OCI-LY7 (cell line): ENCODE data around the gene PAN3. TPM values are rescaled to one million over a fixed set of nuclear protein-coding genes. Genes with fewer than 3 reads are reported as not detected.

ENCODE experiments used
- BruUV-seq: library from RNA; stranded (reverse); fragments of 400-500 nt; replicated peaks from 2 replicates; lab custom pipeline; 2021; lab: Mats Ljungman, UMichigan
- CTCF ChIA-PET: fragments of 300-600 bp; sonication (Branson Sonifier 250); formaldehyde crosslinking; loops from one replicate; lab custom pipeline; 2022; ENCODE audit warnings: antibody characterized with exemption; ENCODE audit not compliant: unreplicated experiment; lab: Charles Lee
- POLR2A ChIA-PET: fragments of 300-600 bp; sonication (Branson Sonifier 250); formaldehyde crosslinking; loops from one replicate; lab custom pipeline; 2022; ENCODE audit warnings: antibody characterized with exemption; lab: Charles Lee
- DNase-seq: peaks from one replicate; pipeline ENCODE4 v3.0.0-alpha.2; 2015; ENCODE audit warnings: low spot score
- H2AFZ ChIP-seq: fragments of 200-600 bp; sonication (generic), shearing (Covaris generic); 2 replicates; pipeline ENCODE4 v1.6.1; 2014; ENCODE audit warnings: mild to moderate bottlenecking, antibody characterized with exemption, low read length, moderate library complexity
- H3K27ac ChIP-seq: fragments of 200-600 bp; sonication (generic); 2 replicates; pipeline ENCODE4 v1.5.1; 2014; ENCODE audit warnings: mixed run types, low read depth, mild to moderate bottlenecking, moderate library complexity, low read length, inconsistent platforms; ENCODE audit not compliant: poor library complexity, severe bottlenecking
- H3K36me3 ChIP-seq: fragments of 200-600 bp; sonication (generic); 2 replicates; pipeline ENCODE4 v1.6.1; 2014; ENCODE audit warnings: mild to moderate bottlenecking, antibody characterized with exemption, low read length, moderate library complexity, mixed read lengths; ENCODE audit not compliant: insufficient read depth
- H3K4me1 ChIP-seq: fragments of 200-600 bp; sonication (generic); 2 replicates; pipeline ENCODE4 v1.5.1; 2014; ENCODE audit warnings: mild to moderate bottlenecking, low read length; ENCODE audit not compliant: insufficient read depth, poor library complexity, severe bottlenecking
- H3K4me2 ChIP-seq: fragments of 200-600 bp; sonication (generic); 2 replicates; pipeline ENCODE4 v1.6.1; 2014; ENCODE audit warnings: mild to moderate bottlenecking, low read length
- H3K4me3 ChIP-seq: fragments of 200-600 bp; sonication (generic); 2 replicates; pipeline ENCODE4 v1.5.1; 2014; ENCODE audit warnings: mild to moderate bottlenecking, low read depth, low read length; ENCODE audit not compliant: poor library complexity, severe bottlenecking
- H3K79me2 ChIP-seq: fragments of 200-600 bp; sonication (generic); 2 replicates; pipeline ENCODE4 v1.6.1; 2016; ENCODE audit warnings: low read depth, mild to moderate bottlenecking, low read length, moderate library complexity, mixed read lengths; ENCODE audit not compliant: insufficient read depth
- H3K9me2 ChIP-seq: fragments of 200-600 bp; sonication (generic); 2 replicates; pipeline ENCODE4 v1.6.1; 2016; ENCODE audit warnings: mild to moderate bottlenecking, low read length, mixed read lengths; ENCODE audit not compliant: insufficient read depth
- H3K9me3 ChIP-seq: fragments of 200-600 bp; sonication (generic); 2 replicates; pipeline ENCODE4 v1.6.1; 2014; ENCODE audit warnings: mild to moderate bottlenecking, mixed run types, low read length, mixed read lengths
- H4K20me1 ChIP-seq: fragments of 200-600 bp; sonication (generic); 2 replicates; pipeline ENCODE4 v1.6.1; 2014; ENCODE audit warnings: mild to moderate bottlenecking, antibody characterized with exemption, low read length, moderate library complexity, mixed read lengths; ENCODE audit not compliant: insufficient read depth
- EZH2phosphoT487 ChIP-seq: fragments of 200-600 bp; sonication (generic); IDR thresholded peaks from 2 replicates; pipeline ENCODE4 v1.6.1; 2018; ENCODE audit warnings: low read depth, borderline replicate concordance, mild to moderate bottlenecking, mixed run types, antibody characterized with exemption, low read length, moderate library complexity, mixed read lengths
- intact Hi-C: fragments of 100-400 bp; cut with micrococcal nuclease; formaldehyde crosslinking; loops from one replicate; pipeline ENCODE4 v1.10.0; 2022; ENCODE audit not compliant: unreplicated experiment
- total RNA-seq, 2 experiments: library from RNA; depleted of rRNA in 1 of 2; stranded (reverse); fragments of >200 nt in 1 of 2; shearing (Covaris generic) in 1 of 2; gene quantifications; 2 replicates each; pipeline ENCODE4 v1.2.3, GENCODE V29; 2014 to 2022
- TF ChIP-seq, protein P1 (sequence below): fragments of 200-600 bp; sonication (generic); conservative IDR thresholded peaks from 2 replicates; pipeline ENCODE4 v1.5.1; 2014; ENCODE audit warnings: mild to moderate bottlenecking, antibody characterized with exemption, low read length, moderate library complexity, mixed read lengths

The PAN3 gene
- total RNA-seq, 2 experiments from 2014 or later, result 20.4 to 54.8 TPM

GRCh38 chr13:28320209-28320608 lies 181.9 kb downstream of the PAN3 start:
- DNase-seq, result no peak
- Histone ChIP-seq H4K20me1 (no peaks in the 10 kb centered on the region), H3K4me3 (no peak overlapping the region), H3K9me3 (no peaks in the 10 kb centered on the region), H3K79me2 (no peaks in the 10 kb centered on the region), H3K4me2 (no peak overlapping the region), H2AFZ (no peak overlapping the region), H3K27ac (no peak overlapping the region), H3K4me1 (peaks cover 4% of the 10 kb centered on the region), H3K36me3 (no peaks in the 10 kb centered on the region), H3K9me2 (no peaks in the 10 kb centered on the region)
- no peak for TF ChIP-seq EZH2phosphoT487
- TF ChIP-seq, protein P1, sequence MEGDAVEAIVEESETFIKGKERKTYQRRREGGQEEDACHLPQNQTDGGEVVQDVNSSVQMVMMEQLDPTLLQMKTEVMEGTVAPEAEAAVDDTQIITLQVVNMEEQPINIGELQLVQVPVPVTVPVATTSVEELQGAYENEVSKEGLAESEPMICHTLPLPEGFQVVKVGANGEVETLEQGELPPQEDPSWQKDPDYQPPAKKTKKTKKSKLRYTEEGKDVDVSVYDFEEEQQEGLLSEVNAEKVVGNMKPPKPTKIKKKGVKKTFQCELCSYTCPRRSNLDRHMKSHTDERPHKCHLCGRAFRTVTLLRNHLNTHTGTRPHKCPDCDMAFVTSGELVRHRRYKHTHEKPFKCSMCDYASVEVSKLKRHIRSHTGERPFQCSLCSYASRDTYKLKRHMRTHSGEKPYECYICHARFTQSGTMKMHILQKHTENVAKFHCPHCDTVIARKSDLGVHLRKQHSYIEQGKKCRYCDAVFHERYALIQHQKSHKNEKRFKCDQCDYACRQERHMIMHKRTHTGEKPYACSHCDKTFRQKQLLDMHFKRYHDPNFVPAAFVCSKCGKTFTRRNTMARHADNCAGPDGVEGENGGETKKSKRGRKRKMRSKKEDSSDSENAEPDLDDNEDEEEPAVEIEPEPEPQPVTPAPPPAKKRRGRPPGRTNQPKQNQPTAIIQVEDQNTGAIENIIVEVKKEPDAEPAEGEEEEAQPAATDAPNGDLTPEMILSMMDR, result no peak
- ChIA-PET POLR2A (interaction anchor here (0.7 kb wide), 1 partner anchor 80 kb away, joined by 3 read pairs; no protein-coding TSS in a partner anchor), CTCF (no interaction called here)
- intact Hi-C loops, result loop anchor here (5.0 to 10.0 kb wide), 2 partner anchors 183 to 205 kb away; partner anchors contain the start of gene PAN3
- no TSS peak for BruUV-seq

DNA sequence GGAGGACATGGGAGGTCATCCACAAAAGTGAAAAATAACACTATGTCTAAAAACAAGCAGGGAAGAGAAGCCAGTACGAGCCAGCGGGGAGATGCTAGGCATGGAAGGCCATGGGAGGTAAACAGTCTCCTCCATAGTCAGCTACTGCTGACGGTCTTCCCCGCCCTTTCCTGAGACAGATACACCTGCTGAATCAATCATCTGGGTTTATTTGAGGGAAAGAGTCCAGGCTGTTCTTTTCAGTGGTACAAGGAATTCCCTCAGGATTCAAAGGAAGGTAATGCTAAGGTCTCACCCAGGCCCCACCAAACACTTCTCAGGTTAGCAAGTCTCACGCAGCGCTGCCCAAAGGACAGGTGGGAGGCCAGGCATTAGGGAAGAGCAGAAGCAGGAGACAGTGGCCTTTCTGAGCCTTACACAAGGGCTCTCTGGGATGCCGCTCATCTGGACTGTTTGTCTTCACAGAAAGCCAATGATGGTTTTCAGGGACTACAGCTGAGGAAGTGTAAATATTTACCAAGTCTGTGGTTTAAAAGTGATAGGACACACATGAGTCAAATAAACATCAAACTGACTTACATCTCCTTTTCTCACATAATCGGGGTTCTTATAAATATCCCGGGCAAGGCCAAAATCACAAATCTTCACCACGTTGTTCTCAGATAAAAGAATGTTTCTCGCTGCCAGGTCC lies 182.7 kb downstream of the PAN3 start:
- Histone ChIP-seq H3K79me2 (no peaks in the 10 kb centered on the region), H3K4me2 (no peak overlapping the region), H3K9me2 (no peaks in the 10 kb centered on the region), H3K4me3 (no peak overlapping the region), H2AFZ (no peak overlapping the region), H3K4me1 (peaks cover 4% of the 10 kb centered on the region), H3K27ac (no peak overlapping the region), H3K36me3 (no peaks in the 10 kb centered on the region), H3K9me3 (no peaks in the 10 kb centered on the region), H4K20me1 (no peaks in the 10 kb centered on the region)
- POLR2A ChIA-PET, result interaction anchor here (0.8 kb wide), 1 partner anchor 10 kb away, joined by 3 read pairs; no protein-coding TSS in a partner anchor
- intact Hi-C loops, result loop anchor here (5.0 to 10.0 kb wide), 2 partner anchors 184 to 204 kb away; partner anchors contain the start of gene PAN3
- CTCF ChIA-PET, result no interaction called here
- no TSS peak for BruUV-seq
- TF ChIP-seq EZH2phosphoT487, result no peak
- TF ChIP-seq, protein P1, result no peak
- DNase-seq, result no peak

- no peak overlapping the region for H2AFZ ChIP-seq
- no peak for TF ChIP-seq EZH2phosphoT487
- TF ChIP-seq, protein P1, result no peak
- H3K9me3 ChIP-seq, result no peaks in the 10 kb centered on the region
- H3K79me2 ChIP-seq, result no peaks in the 10 kb centered on the region
- no TSS peak for BruUV-seq
- CTCF ChIA-PET, result no interaction called here
- H3K36me3 ChIP-seq, result no peaks in the 10 kb centered on the region
- no peak overlapping the region for H3K27ac ChIP-seq
- H3K9me2 ChIP-seq, result no peaks in the 10 kb centered on the region
- H3K4me3 ChIP-seq, result no peak overlapping the region
- intact Hi-C loops, result loop anchor here (5.0 to 10.0 kb wide), 2 partner anchors 184 to 203 kb away; partner anchors contain the start of gene PAN3
- DNase-seq, result no peak
- H4K20me1 ChIP-seq, result no peaks in the 10 kb centered on the region
- peaks cover 4% of the 10 kb centered on the region for H3K4me1 ChIP-seq
- H3K4me2 ChIP-seq, result no peak overlapping the region
- POLR2A ChIA-PET, result interaction anchor here (0.8 kb wide), 1 partner anchor 10 kb away, joined by 3 read pairs; no protein-coding TSS in a partner anchor
Observed at GRCh38 chr13:28321756-28322155, 183.4 kb downstream of the PAN3 start.
